IMR-90 (cell line): ENCODE data around the gene NBPF6.
"Not testable (repeated sequence)": the region's sequence is repeated elsewhere in the genome, so short reads cannot be mapped to it uniquely, and the experiment has no call there.

Experiments
- CEBPB ChIP-seq: IDR thresholded peaks from 2 replicates; pipeline ENCODE4 v1.6.1; 2012; ENCODE audit warnings: low read depth, low read length, improper control_type of control experiment
- TF ChIP-seq, protein P1 (sequence below): conservative IDR thresholded peaks from 2 replicates; pipeline ENCODE4 v1.5.1; 2012; ENCODE audit warnings: mild to moderate bottlenecking, low read depth, low read length, improper control_type of control experiment

DNA sequence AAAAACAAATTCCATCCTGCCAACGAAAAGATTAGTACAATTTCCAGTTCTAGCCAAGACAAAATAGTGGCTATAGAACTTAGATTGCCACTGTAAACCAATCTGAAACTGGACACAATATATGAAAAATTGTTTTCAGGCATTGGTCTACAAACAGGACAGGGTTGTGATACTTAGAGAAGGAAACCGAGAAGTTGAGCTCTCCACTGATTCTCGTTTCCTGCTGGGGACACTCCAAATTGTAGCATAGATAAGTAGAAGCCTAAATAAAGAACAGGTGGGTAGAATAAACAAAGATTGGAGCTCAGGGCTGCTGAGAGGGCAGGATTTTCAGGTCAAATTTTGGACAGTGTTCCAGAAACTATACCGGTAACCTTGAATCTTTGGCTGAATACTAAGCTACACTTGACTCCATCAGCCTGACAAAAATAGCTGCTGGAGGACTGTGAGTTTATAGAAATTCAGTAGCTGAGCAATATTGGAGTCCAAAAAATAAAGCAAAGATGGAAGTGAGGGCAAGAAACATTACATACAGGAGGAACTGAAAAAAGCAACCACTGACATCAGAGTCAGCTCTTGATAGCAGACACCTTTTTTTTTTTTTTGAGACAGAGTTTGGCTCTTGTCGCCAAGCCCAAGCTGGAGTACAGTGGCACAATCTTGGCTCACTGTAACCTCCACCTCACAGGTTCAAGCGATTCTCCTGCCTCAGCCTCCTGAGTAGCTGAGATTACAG, 38.9 kb upstream of the NBPF6 start:
- not testable (repeated sequence) for TF ChIP-seq CEBPB
- TF ChIP-seq, protein P1, sequence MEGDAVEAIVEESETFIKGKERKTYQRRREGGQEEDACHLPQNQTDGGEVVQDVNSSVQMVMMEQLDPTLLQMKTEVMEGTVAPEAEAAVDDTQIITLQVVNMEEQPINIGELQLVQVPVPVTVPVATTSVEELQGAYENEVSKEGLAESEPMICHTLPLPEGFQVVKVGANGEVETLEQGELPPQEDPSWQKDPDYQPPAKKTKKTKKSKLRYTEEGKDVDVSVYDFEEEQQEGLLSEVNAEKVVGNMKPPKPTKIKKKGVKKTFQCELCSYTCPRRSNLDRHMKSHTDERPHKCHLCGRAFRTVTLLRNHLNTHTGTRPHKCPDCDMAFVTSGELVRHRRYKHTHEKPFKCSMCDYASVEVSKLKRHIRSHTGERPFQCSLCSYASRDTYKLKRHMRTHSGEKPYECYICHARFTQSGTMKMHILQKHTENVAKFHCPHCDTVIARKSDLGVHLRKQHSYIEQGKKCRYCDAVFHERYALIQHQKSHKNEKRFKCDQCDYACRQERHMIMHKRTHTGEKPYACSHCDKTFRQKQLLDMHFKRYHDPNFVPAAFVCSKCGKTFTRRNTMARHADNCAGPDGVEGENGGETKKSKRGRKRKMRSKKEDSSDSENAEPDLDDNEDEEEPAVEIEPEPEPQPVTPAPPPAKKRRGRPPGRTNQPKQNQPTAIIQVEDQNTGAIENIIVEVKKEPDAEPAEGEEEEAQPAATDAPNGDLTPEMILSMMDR = not testable (repeated sequence)
